Gastrocnemius medialis (tissue), 4 donors: ENCODE results near the gene AGRP. TPM values are rescaled to one million over a fixed set of nuclear protein-coding genes. Genes with fewer than 3 reads are reported as not detected.

ENCODE experiments used
- ATAC-seq, 2 donors: fragments of 150-250 bp; one replicate each; pipeline ENCODE4 v1.9.1; 2016
- DNase-seq, 2 donors: peaks; one replicate each; pipeline ENCODE4 v3.0.0-alpha.2; 2019
- H3K27ac ChIP-seq, 4 donors: fragments of 200-600 bp; sonication (generic); 1 replicate in 1 of 4; 2 replicates in 3 of 4; pipeline ENCODE4 v1.5.1; 2016 to 2018; ENCODE audit warnings: mild to moderate bottlenecking in 2 of 4, moderate library complexity in 1 of 4
- H3K27me3 ChIP-seq, 3 donors: fragments of 200-600 bp; sonication (generic) in 2 of 3; 1 replicate in 1 of 3; 2 replicates in 2 of 3; pipeline versions ENCODE4 v1.5.1 to v1.6.0; 2016 to 2019; ENCODE audit warnings: mild to moderate bottlenecking in 1 of 3, moderate library complexity in 1 of 3
- H3K36me3 ChIP-seq, 2 donors: fragments of 200-600 bp; sonication (generic) in 1 of 2; one replicate each; pipeline ENCODE4 v1.5.1; 2017 to 2018
- H3K4me1 ChIP-seq, 2 donors: fragments of 200-600 bp; sonication (generic) in 1 of 2; one replicate each; pipeline ENCODE4 v1.5.1; 2016 to 2017; ENCODE audit warnings: mild to moderate bottlenecking in 2 of 2
- H3K4me3 ChIP-seq, 4 donors: fragments of 200-600 bp; sonication (generic) in 3 of 4; 1 replicate in 1 of 4; 2 replicates in 3 of 4; pipeline ENCODE4 v1.5.1; 2016 to 2019; ENCODE audit warnings: mild to moderate bottlenecking in 2 of 4
- H3K9me3 ChIP-seq, 3 donors: fragments of 200-600 bp; sonication (generic) in 2 of 3; 1 replicate in 1 of 3; 2 replicates in 2 of 3; pipeline ENCODE4 v1.5.1; 2016 to 2019
- CTCF ChIP-seq, 5 experiments: fragments of 450-650 bp in 3 of 5; fragments of 200-600 bp in 2 of 5; sonication (generic) in 2 of 5; IDR thresholded peaks in 4 of 5; conservative IDR thresholded peaks in 1 of 5; 1 replicate in 4 of 5; 2 replicates in 1 of 5; pipeline ENCODE4 v1.5.1; 2016 to 2019; ENCODE audit warnings: antibody characterized with exemption in 5 of 5, mild to moderate bottlenecking in 3 of 5, moderate library complexity in 3 of 5
- POLR2A ChIP-seq, 2 donors: fragments of 450-650 bp; IDR thresholded peaks; one replicate each; pipeline ENCODE4 v1.6.1; 2017; ENCODE audit warnings: antibody characterized with exemption in 2 of 2, mild to moderate bottlenecking in 2 of 2, moderate library complexity in 2 of 2
- in situ Hi-C, 4 donors: fragments of 200-750 bp; cut with MboI; loops; one replicate each; pipeline versions ENCODE4 v1.15.0 to v1.8.0; 2017; ENCODE audit warnings: low sequenced_read_pairs in 4 of 4
- intact Hi-C: fragments of 100-400 bp; cut with DNase I; formaldehyde crosslinking; loops from one replicate; pipeline ENCODE4 v1.15.1; 2023; ENCODE audit warnings: low total_unique reads
- total RNA-seq, 4 donors: library from RNA; depleted of rRNA; stranded (reverse); fragments of >200 nt; gene quantifications; one replicate each; pipeline versions ENCODE4 v1.1.0 to v1.2.3, GENCODE V29; 2016

AGRP gene
- total RNA-seq, 4 donors from 2014 or later, result not detected

DNA sequence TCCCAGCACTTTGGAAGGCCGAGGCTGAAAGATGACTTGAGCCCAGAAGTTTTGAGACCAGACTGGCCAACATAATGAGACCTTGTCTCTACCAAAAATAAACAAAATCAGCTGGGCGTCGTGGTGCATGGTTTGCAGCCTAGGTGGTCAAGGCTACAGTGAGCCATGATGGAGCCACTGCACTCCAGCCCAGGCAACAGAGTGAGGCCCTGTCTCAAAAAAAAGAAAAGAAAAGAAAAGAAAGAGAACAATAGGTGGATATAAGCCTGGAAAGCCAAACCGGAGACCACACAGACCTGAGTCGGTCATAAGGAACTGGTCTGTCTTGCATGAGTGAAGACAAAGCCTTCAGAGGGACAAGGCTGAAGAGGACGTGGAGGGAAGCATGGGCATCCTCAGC is 16.8 kb downstream of the AGRP start:
- no peak overlapping the region for H3K27ac ChIP-seq
- no peaks in the 10 kb centered on the region for H3K9me3 ChIP-seq
- no peak for DNase-seq
- no peak overlapping the region for H3K4me3 ChIP-seq
- intact Hi-C loops, result no loop called here
- TF ChIP-seq CTCF (IDR thresholded peaks at IDR 0.05 in 4 of 5, conservative IDR thresholded peaks at IDR 0.05 in 1 of 5) (no peak), POLR2A (IDR thresholded peaks at IDR 0.05) (no peak)
- peaks cover 78 to 87% of the 10 kb centered on the region in 2 donors for H3K4me1 ChIP-seq
- in situ Hi-C loops, result no loop called here
- H3K27me3 ChIP-seq, result no peaks in the 10 kb centered on the region
- ATAC-seq, result no peak
- no peaks in the 10 kb centered on the region for H3K36me3 ChIP-seq

DNA sequence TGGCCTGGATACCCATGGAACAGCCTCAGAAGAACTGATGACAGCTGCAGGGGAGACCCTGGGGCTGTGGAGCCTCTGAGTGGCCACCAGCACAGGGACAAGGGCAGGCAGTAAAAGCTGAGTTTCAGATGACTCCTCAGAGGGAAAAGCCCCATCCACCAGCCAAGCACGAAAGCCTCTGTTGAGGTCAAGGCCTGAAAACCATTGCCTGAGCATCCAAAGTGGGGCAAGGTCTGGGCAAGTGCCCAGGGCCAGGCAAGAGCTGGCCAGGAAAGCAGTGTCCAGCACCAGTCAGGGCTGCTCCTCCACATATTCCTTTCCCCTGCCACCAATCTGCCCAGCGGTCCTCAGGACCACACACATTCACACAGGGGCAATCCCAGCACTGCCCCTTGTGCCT is 18.8 kb downstream of the AGRP start:
- intact Hi-C loops, result no loop called here
- no peaks in the 10 kb centered on the region for H3K9me3 ChIP-seq
- in situ Hi-C loops, result no loop called here

DNA sequence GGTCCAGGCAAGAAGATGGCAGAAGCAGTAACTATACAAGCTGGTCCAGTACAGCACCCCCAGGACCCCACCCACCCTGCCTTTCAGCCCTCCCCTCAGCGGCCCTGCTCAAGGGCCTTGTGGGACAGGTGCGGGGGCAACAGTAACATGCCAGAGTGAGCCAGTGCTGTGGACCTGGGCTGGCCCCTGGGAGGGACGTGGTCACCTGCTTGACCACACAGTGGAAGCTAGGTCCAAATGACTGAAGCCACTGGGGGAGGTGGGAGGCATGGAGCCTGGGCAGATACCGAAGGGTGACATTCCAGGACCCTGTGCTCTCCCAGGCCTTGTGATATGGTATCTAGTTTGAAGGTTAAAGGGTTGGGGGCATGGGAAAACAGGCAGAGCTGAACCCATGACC is 19.7 kb downstream of the AGRP start:
- in situ Hi-C loops, result no loop called here
- H3K27ac ChIP-seq, result peak overlapping the region in 2 of 4 donors; percentile 44 to 78
- no peaks in the 10 kb centered on the region for H3K36me3 ChIP-seq
- ATAC-seq (no peak), DNase-seq (no peak)
- H3K9me3 ChIP-seq, result no peaks in the 10 kb centered on the region
- no peaks in the 10 kb centered on the region for H3K27me3 ChIP-seq
- intact Hi-C loops, result no loop called here
- no peak overlapping the region for H3K4me3 ChIP-seq
- TF ChIP-seq POLR2A (IDR thresholded peaks at IDR 0.05) (no peak), CTCF (IDR thresholded peaks at IDR 0.05 in 4 of 5, conservative IDR thresholded peaks at IDR 0.05 in 1 of 5) (no peak)
- peaks cover 85 to 89% of the 10 kb centered on the region in 2 donors for H3K4me1 ChIP-seq

More for the DNA sequence above, 18.8 kb downstream of the AGRP start:
- H3K4me1 ChIP-seq, result peaks cover 83 to 89% of the 10 kb centered on the region in 2 donors
- DNase-seq, result peak; percentile 56 to 62
- TF ChIP-seq POLR2A (IDR thresholded peaks at IDR 0.05), result no peak
- TF ChIP-seq CTCF (IDR thresholded peaks at IDR 0.05 in 4 of 5, conservative IDR thresholded peaks at IDR 0.05 in 1 of 5), result no peak
- no peaks in the 10 kb centered on the region for H3K27me3 ChIP-seq
- ATAC-seq, result peak; percentile 35 to 37
- peak overlapping the region; percentile 33 to 78 (median 44) for H3K27ac ChIP-seq
- H3K36me3 ChIP-seq, result no peaks in the 10 kb centered on the region
- no peak overlapping the region for H3K4me3 ChIP-seq

DNA sequence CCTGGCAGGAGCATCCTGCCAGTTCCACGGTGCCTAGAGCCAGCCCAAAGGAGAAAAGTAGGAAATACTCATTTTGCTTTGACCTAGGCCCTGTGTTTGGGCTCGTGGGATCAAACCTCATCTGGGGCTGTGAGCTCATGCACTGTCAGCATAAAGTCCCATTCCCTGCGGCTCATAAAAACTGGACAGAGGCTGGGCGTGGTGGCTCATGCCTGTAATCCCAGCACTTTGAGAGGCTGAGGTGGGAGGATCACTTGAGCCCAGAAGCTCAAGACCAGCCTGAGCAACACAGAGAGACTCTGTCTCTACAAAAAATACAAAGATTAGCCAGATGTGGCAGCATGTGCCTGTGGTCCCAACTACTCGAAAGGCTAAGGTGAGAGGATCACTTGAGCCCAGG is 20.3 kb downstream of the AGRP start:
- no peak for ATAC-seq
- intact Hi-C loops, result no loop called here
- H3K4me1 ChIP-seq, result peaks cover 85 to 90% of the 10 kb centered on the region in 2 donors
- no peaks in the 10 kb centered on the region for H3K36me3 ChIP-seq
- no peak overlapping the region for H3K4me3 ChIP-seq
- H3K9me3 ChIP-seq, result no peaks in the 10 kb centered on the region
- H3K27ac ChIP-seq, result peak overlapping the region in 2 of 4 donors; percentile 10 to 90
- in situ Hi-C loops, result no loop called here
- no peak for DNase-seq
- TF ChIP-seq POLR2A (IDR thresholded peaks at IDR 0.05) (no peak), CTCF (IDR thresholded peaks at IDR 0.05 in 4 of 5, conservative IDR thresholded peaks at IDR 0.05 in 1 of 5) (no peak)
- no peaks in the 10 kb centered on the region for H3K27me3 ChIP-seq

GRCh38 chr16:67462279-67462655 is 21.1 kb downstream of the AGRP start:
- no peaks in the 10 kb centered on the region for H3K27me3 ChIP-seq
- peak overlapping the region; percentile 40 to 90 (median 64) for H3K27ac ChIP-seq
- DNase-seq (no peak), ATAC-seq (no peak)
- no peak overlapping the region for H3K4me3 ChIP-seq
- intact Hi-C loops (no loop called here), in situ Hi-C loops (no loop called here)
- no peaks in the 10 kb centered on the region for H3K36me3 ChIP-seq
- no peaks in the 10 kb centered on the region for H3K9me3 ChIP-seq
- peaks cover 87 to 90% of the 10 kb centered on the region in 2 donors for H3K4me1 ChIP-seq
- TF ChIP-seq POLR2A (IDR thresholded peaks at IDR 0.05) (no peak), CTCF (IDR thresholded peaks at IDR 0.05 in 4 of 5, conservative IDR thresholded peaks at IDR 0.05 in 1 of 5) (no peak)
